Measurements from ENCODE around the gene CERS1.

CERS1 gene

DNA sequence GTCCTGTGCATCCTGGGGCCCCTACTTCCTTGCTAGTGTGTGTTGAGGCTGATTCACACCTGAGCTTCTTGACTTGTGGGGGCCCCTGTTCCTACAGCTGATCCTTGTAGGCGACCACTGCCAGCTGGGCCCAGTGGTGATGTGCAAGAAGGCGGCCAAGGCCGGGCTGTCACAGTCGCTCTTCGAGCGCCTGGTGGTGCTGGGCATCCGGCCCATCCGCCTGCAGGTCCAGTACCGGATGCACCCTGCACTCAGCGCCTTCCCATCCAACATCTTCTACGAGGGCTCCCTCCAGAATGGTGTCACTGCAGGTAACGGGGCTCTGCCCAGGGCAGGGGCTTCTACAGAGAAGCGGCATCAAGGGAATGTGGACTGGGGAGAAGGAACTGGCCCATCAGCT, 38.7 kb downstream of the CERS1 start:
- H3K4me3 ChIP-seq (ENCODE audit: low read depth, low read length): no peak overlapping the region
- no peak for DNase-seq (ENCODE audit: low read depth)
- in situ Hi-C loops (cut with HindIII; ENCODE audit: low sequenced_read_pairs): loop anchor here (25.0 kb wide), 1 partner anchor 370 kb away; no protein-coding TSS in a partner anchor
- TF ChIP-seq, protein P1, sequence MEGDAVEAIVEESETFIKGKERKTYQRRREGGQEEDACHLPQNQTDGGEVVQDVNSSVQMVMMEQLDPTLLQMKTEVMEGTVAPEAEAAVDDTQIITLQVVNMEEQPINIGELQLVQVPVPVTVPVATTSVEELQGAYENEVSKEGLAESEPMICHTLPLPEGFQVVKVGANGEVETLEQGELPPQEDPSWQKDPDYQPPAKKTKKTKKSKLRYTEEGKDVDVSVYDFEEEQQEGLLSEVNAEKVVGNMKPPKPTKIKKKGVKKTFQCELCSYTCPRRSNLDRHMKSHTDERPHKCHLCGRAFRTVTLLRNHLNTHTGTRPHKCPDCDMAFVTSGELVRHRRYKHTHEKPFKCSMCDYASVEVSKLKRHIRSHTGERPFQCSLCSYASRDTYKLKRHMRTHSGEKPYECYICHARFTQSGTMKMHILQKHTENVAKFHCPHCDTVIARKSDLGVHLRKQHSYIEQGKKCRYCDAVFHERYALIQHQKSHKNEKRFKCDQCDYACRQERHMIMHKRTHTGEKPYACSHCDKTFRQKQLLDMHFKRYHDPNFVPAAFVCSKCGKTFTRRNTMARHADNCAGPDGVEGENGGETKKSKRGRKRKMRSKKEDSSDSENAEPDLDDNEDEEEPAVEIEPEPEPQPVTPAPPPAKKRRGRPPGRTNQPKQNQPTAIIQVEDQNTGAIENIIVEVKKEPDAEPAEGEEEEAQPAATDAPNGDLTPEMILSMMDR (IDR thresholded peaks at IDR 0.05; ENCODE audit: low read depth, low read length, missing control alignments): no peak

DNA sequence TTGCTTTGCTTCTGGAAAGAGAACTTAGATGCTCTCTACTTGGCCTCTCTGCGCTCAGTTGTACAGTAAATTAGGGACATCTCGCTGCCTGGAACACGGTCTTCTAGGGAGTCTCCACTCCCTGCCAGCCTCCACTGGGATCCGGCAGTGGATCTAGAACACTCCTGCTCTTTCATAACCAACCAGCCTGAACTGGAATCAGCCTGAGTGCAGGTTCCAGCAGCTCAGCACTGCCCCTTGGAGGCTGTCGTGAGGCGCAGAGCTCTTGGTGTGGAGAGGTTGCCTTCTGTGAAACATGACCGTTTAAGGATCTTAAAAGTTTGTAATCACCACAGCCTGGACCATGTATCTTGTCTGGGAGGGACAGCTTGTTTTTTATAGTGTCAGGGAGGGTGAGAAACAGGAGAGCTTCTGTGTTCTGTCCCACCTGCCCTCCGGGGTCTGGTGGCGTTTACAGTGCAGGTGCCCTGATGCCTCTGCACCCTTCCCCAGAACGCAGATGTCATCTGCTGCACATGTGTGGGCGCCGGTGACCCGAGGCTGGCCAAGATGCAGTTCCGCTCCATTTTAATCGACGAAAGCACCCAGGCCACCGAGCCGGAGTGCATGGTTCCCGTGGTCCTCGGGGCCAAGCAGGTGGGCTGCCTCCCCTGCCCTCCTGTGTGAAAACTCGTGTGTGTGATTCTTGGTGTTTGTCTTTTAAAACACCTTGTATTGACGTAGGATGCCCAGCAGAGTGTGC, 39.4 kb downstream of the CERS1 start:
- no peak for DNase-seq (ENCODE audit: low read depth)
- in situ Hi-C loops (cut with HindIII; ENCODE audit: low sequenced_read_pairs): loop anchor here (25.0 kb wide), 1 partner anchor 369 kb away; no protein-coding TSS in a partner anchor
- H3K4me3 ChIP-seq (ENCODE audit: low read depth, low read length): no peak overlapping the region
- TF ChIP-seq, protein P1 (IDR thresholded peaks at IDR 0.05; ENCODE audit: low read depth, low read length, missing control alignments): peak; percentile 40

DNA sequence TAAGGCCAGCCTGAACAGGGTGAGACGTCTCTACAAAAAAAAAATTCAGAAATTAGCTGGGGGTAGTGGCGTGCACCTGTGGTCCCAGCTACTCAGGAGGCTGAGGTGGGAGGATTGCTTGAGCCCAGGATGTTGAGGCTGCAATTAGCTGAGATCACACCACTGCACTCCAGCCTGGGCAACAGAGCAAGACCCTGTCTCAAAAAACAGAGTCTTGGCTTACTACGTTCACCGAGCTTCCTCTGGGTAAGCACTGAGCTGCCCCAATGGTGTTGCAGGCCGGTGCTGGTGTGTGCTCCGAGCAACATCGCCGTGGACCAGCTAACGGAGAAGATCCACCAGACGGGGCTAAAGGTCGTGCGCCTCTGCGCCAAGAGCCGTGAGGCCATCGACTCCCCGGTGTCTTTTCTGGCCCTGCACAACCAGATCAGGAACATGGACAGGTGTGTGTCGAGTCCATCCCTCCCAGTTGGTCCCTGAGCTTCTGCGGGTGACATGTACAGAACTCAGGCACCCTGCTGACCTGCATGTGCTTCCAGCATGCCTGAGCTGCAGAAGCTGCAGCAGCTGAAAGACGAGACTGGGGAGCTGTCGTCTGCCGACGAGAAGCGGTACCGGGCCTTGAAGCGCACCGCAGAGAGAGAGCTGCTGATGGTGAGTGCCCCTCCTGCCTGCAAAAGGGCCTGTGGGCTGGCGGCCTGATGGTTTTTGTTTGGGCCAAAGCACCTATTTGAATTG, 40.1 kb downstream of the CERS1 start:
- H3K4me3 ChIP-seq (ENCODE audit: low read depth, low read length): no peak overlapping the region
- DNase-seq (ENCODE audit: low read depth): no peak
- TF ChIP-seq, protein P1 (IDR thresholded peaks at IDR 0.05; ENCODE audit: low read depth, low read length, missing control alignments): no peak
- in situ Hi-C loops (cut with HindIII; ENCODE audit: low sequenced_read_pairs): loop anchor here (25.0 kb wide), 1 partner anchor 369 kb away; no protein-coding TSS in a partner anchor

DNA sequence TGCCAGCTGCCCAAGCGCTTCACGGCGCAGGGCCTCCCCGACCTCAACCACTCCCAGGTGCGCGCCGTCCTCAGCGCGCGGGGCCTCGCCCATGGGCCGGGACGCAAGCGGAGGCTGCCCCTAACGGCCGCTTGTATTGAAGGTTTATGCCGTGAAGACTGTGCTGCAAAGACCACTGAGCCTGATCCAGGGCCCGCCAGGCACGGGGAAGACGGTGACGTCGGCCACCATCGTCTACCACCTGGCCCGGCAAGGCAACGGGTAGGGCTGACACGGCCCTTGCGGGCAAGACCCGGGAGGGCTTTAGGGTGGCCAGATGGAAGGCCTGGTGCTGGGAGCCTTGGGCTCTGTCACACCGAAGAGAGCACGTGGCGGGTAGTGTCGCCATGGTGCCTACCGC, 41.0 kb downstream of the CERS1 start:
- TF ChIP-seq, protein P1 (IDR thresholded peaks at IDR 0.05; ENCODE audit: low read depth, low read length, missing control alignments): no peak
- in situ Hi-C loops (cut with HindIII; ENCODE audit: low sequenced_read_pairs): loop anchor here (25.0 kb wide), 1 partner anchor 368 kb away; no protein-coding TSS in a partner anchor
- DNase-seq (ENCODE audit: low read depth): no peak
- H3K4me3 ChIP-seq (ENCODE audit: low read depth, low read length): no peak overlapping the region

DNA sequence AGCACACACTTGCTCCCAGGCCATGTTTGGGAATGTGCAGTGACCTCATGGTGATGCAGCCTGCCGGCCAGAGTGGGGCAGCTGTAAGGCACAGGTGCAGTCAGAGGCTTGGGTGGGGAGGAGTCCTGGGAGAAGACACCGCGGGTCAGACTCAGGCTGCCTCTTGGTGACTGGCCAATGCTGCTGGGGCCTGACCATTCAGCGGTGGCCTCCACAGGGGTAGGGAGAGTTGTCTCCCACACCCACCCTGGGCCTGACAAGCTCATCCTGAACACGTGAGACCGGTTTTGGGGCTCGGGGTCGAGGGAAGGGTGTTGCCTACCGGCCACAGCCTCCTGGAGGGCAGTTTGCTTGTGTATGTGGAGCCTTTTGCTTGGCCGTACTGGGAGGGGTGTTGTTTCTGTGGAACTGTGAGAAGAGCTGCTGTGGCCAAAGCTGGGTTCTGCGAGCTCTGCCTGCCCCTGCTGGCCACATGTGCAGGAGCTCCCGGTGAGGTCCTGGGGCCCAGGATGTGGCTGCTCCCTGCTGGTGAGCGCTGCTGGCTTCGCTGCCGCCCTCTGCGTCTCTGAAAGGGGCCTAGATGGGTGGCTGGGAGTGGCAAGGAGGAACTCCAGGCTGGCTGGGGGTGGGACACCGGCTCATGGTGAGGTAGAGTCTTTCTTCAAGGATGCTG, 42.1 kb downstream of the CERS1 start:
- in situ Hi-C loops (cut with HindIII; ENCODE audit: low sequenced_read_pairs): loop anchor here (25.0 kb wide), 1 partner anchor 367 kb away; no protein-coding TSS in a partner anchor
- no peak overlapping the region for H3K4me3 ChIP-seq (ENCODE audit: low read depth, low read length)
- TF ChIP-seq, protein P1 (IDR thresholded peaks at IDR 0.05; ENCODE audit: low read depth, low read length, missing control alignments): no peak
- DNase-seq (ENCODE audit: low read depth): no peak

DNA sequence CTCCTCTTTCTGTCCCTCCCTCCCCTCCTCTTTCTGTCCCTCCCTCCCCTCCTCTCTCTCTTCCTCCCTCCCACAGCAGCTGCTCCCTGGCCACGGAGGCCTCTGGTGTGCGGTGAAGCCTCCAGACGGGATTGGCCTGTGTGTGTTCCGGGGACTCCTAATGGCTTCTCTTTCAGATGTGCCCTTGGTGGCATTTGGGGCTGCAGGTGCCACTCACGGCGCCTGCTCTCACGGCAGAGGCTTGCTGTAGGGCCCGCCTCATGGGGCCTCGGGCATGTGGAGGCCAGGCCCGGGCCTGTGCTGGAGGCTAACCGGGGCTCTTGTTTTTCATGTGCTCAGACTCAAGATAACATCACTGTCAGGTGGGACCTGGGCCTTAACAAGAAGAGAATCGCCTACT, 43.3 kb downstream of the CERS1 start:
- no peak for DNase-seq (ENCODE audit: low read depth)
- TF ChIP-seq, protein P1 (IDR thresholded peaks at IDR 0.05; ENCODE audit: low read depth, low read length, missing control alignments): no peak
- no peak overlapping the region for H3K4me3 ChIP-seq (ENCODE audit: low read depth, low read length)
- in situ Hi-C loops (cut with HindIII; ENCODE audit: low sequenced_read_pairs): loop anchor here (25.0 kb wide), 1 partner anchor 365 kb away; no protein-coding TSS in a partner anchor

All from astrocyte of the cerebellum (primary cell).